ENCODE results near the gene ZSCAN20.

Gene ZSCAN20

GRCh38 chr1:33441088-33441745, 31.2 kb upstream of the ZSCAN20 start:
- Histone ChIP-seq H3K9me2 (replicated peaks; ENCODE audit: low read depth, low read length) (no peaks in the 10 kb centered on the region), H3K4me3 (ENCODE audit: low read length, poor library complexity, severe bottlenecking) (no peak overlapping the region), H3K79me2 (ENCODE audit: insufficient read depth, low read length) (no peaks in the 10 kb centered on the region), H4K20me1 (ENCODE audit: insufficient read depth, low read length, poor library complexity, severe bottlenecking) (no peaks in the 10 kb centered on the region), H3K4me1 (ENCODE audit: insufficient read depth, low read length, poor library complexity, severe bottlenecking) (no peaks in the 10 kb centered on the region), H3F3A (ENCODE audit: low read depth) (no peaks in the 10 kb centered on the region), H3K27me3 (ENCODE audit: insufficient read depth, low read length, poor library complexity, severe bottlenecking) (no peaks in the 10 kb centered on the region), H3K4me2 (ENCODE audit: low read depth, low read length, poor library complexity, severe bottlenecking) (no peak overlapping the region), H2AFZ (ENCODE audit: low read length) (no peak overlapping the region), H3K9ac (ENCODE audit: low read depth, low read length, poor library complexity, severe bottlenecking) (no peak overlapping the region), H3K9me3 (ENCODE audit: insufficient read depth, low read depth, low read length) (no peaks in the 10 kb centered on the region), H3K36me3 (ENCODE audit: insufficient read depth, low read length) (no peaks in the 10 kb centered on the region)
- TF ChIP-seq EZH2phosphoT487 (IDR thresholded peaks at IDR 0.05; ENCODE audit: borderline replicate concordance): no peak
- TF ChIP-seq CTCF (conservative IDR thresholded peaks at IDR 0.05; ENCODE audit: low read length): no peak

- H3K4me2 ChIP-seq (ENCODE audit: low read depth, low read length, poor library complexity, severe bottlenecking): no peak overlapping the region
- H3K79me2 ChIP-seq (ENCODE audit: insufficient read depth, low read length): no peaks in the 10 kb centered on the region
- H2AFZ ChIP-seq (ENCODE audit: low read length): no peak overlapping the region
- H3K36me3 ChIP-seq (ENCODE audit: insufficient read depth, low read length): no peaks in the 10 kb centered on the region
- no peak overlapping the region for H3K9ac ChIP-seq (ENCODE audit: low read depth, low read length, poor library complexity, severe bottlenecking)
- no peaks in the 10 kb centered on the region for H4K20me1 ChIP-seq (ENCODE audit: insufficient read depth, low read length, poor library complexity, severe bottlenecking)
- no peak overlapping the region for H3K4me3 ChIP-seq (ENCODE audit: low read length, poor library complexity, severe bottlenecking)
- no peaks in the 10 kb centered on the region for H3K27me3 ChIP-seq (ENCODE audit: insufficient read depth, low read length, poor library complexity, severe bottlenecking)
- H3F3A ChIP-seq (ENCODE audit: low read depth): no peaks in the 10 kb centered on the region
- TF ChIP-seq CTCF (conservative IDR thresholded peaks at IDR 0.05; ENCODE audit: low read length) (no peak), EZH2phosphoT487 (IDR thresholded peaks at IDR 0.05; ENCODE audit: borderline replicate concordance) (no peak)
- no peaks in the 10 kb centered on the region for H3K4me1 ChIP-seq (ENCODE audit: insufficient read depth, low read length, poor library complexity, severe bottlenecking)
- H3K9me2 ChIP-seq (replicated peaks; ENCODE audit: low read depth, low read length): no peaks in the 10 kb centered on the region
- H3K9me3 ChIP-seq (ENCODE audit: insufficient read depth, low read depth, low read length): no peaks in the 10 kb centered on the region
These were observed 30.3 kb upstream of the ZSCAN20 start for GRCh38 chr1:33442141-33442540.

- Histone ChIP-seq H3K9ac (ENCODE audit: low read depth, low read length, poor library complexity, severe bottlenecking) (no peak overlapping the region), H3K9me3 (ENCODE audit: insufficient read depth, low read depth, low read length) (no peaks in the 10 kb centered on the region), H3K4me2 (ENCODE audit: low read depth, low read length, poor library complexity, severe bottlenecking) (no peak overlapping the region), H3F3A (ENCODE audit: low read depth) (no peaks in the 10 kb centered on the region), H4K20me1 (ENCODE audit: insufficient read depth, low read length, poor library complexity, severe bottlenecking) (no peaks in the 10 kb centered on the region), H3K79me2 (ENCODE audit: insufficient read depth, low read length) (no peaks in the 10 kb centered on the region), H3K27me3 (ENCODE audit: insufficient read depth, low read length, poor library complexity, severe bottlenecking) (no peaks in the 10 kb centered on the region), H3K4me3 (ENCODE audit: low read length, poor library complexity, severe bottlenecking) (no peak overlapping the region), H3K9me2 (replicated peaks; ENCODE audit: low read depth, low read length) (no peaks in the 10 kb centered on the region), H2AFZ (ENCODE audit: low read length) (no peak overlapping the region), H3K4me1 (ENCODE audit: insufficient read depth, low read length, poor library complexity, severe bottlenecking) (no peaks in the 10 kb centered on the region), H3K36me3 (ENCODE audit: insufficient read depth, low read length) (no peaks in the 10 kb centered on the region)
- TF ChIP-seq EZH2phosphoT487 (IDR thresholded peaks at IDR 0.05; ENCODE audit: borderline replicate concordance): no peak
- TF ChIP-seq CTCF (conservative IDR thresholded peaks at IDR 0.05; ENCODE audit: low read length): no peak
These were observed 29.3 kb upstream of the ZSCAN20 start for GRCh38 chr1:33443080-33443704.

All from Loucy (cell line).